GM19043 (cell line): Measurements from ENCODE around the gene KANSL3.
"Not testable (repeated sequence)": the region's sequence is repeated elsewhere in the genome, so short reads cannot be mapped to it uniquely, and the experiment has no call there.

Experiments
- ATAC-seq: cut with Tn5 transposase; IDR thresholded peaks from one replicate; pipeline ENCODE4 v1.9.1; 2021; ENCODE audit warnings: low read depth; ENCODE audit not compliant: unreplicated experiment

KANSL3 gene

DNA sequence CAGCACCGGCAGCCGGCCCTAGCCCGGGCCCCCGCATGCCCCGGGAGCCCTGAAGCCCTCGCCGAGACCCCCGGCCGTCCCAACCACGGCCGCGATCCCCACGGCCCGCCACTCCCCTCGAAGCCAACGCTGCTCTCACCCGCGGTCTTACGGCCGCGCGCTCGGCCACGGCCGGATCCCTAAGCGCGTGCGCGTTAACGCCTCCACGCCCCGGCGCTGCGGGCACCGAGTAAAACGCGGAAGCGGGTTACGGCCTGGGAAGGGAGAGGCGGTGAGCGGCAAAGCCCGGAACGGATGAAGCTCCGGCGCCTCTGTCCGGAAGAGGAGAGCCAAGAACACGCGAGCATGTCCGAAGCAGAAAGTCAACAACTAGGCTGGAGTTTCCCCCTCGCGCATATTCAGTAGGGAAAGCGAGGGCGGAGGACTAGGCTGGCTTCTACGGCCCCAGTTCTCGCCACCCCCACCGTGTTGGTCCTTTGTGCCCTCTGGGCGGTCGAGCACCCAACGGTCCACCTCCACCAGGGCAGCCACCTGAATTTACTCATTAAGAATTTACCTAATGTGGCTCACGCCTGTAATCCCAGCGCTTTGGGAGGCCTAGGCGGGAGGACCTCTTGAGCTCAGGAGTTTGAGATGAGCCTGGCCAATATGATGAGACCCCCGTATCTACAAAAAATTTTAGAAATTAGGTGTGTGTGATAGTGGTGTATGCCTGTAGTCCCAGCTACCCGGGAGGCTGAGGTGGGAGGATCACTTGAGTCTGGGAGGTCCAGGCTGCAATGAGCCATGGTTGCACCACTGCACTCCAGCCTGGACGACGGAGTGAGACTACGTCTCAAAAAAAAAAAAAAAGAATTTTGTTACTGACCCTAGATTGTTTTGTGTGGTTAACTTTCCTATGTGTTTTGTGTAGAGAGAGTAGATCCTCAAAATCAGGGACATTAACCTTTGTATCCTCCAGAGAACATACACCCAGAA, at the start of gene KANSL3:
Gene KANSL3, minus strand, starts transcription at position 169 of the 978 bp plus-strand sequence. CDS start 1,177 bp downstream, outside the sequence.
- peak; percentile 43 for ATAC-seq

DNA sequence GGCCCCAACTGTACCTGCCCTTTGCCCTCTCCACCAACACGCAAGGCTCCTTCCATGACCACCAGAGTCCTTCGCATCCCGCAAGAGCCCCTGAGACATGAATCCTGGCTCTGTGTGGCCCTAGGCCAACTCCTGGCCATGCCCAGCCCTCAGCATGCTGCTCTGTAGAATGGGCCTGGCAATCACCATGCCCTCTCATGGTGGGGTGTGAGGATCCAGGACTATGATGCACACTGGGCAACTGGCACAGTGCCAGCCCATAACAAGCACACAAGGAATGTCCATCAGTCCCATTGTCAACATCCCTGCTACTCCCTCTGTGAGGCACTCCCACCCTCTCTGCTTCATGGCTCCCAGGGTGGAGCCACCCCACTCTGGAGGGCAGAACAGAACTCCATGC, 49.2 kb upstream of the KANSL3 start:
- ATAC-seq = no peak

DNA sequence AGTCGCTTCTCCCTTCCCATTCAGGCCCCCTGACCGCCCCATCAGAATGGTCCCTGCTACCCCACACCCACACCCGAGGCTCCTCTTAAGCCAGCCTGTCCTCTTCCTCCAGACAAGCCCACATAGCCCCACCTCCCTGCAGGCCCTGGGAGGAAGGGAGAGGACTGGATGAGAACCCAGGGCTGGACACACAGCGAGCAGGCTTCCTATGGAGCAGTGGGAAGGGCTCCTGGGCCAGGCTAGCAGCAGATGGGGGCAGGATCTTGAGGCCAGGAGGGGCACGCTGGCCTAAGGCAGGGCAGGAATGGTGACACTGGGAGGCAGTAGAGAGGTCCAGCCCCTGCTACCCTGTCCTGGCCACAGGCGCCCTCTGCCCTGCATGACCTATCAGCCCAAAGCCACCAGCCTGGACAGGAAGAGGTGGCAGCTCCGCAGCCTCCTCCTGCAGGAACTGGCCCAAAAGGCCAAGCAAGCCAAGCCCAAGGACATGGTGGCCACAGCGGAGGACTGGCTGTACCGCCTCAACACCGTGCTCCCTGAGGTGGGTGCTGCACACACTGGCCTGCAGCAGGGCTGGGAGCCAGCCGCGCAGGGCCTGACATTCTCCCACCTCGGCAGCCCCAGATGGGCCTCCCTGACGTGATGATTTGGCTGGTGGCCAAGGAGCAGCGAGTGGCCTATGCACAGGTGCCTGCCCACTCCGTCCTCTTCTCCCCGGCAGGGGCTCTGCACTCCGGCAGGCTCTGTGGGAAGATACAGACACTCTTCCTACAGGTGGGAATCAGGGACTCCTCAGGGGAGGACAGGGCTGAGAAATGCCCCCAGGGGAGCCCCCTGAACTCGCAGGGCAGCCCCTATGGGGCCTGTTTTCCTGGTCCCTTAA, 47.7 kb upstream of the KANSL3 start:
- no peak for ATAC-seq

DNA sequence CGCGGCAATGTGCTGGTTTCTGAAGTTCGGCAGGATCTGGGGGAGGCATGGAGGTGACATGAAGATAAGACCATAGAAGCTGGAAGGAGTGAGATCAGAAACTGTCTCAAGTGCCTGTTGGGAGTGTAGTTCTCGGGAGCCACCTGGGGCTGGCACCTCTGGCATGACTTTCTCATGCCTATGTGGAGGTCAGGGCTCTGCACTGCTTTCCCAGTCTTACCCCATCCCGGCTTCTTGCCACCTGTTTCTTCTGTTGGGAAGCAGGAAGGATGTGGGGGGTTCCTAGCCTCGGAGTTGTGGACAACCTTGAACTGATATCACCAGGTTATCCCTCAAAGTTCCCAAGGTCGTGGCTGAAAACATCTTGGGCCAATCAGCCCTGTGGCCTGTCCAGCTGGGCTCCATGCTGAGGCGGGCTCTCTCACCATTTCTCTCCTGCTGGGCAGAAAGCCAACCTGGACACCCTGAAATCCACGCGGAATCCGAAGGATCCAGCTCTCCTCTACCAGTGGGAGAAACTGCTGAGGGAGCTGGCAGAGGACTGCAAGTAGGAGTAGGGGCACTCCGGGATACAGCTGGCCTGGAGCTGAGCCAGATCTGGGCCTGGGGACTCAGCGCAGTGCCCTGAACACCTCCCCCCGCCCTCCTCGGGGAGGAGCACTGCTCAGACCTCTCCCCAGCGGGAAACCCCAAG, 46.9 kb upstream of the KANSL3 start:
- ATAC-seq = no peak

DNA sequence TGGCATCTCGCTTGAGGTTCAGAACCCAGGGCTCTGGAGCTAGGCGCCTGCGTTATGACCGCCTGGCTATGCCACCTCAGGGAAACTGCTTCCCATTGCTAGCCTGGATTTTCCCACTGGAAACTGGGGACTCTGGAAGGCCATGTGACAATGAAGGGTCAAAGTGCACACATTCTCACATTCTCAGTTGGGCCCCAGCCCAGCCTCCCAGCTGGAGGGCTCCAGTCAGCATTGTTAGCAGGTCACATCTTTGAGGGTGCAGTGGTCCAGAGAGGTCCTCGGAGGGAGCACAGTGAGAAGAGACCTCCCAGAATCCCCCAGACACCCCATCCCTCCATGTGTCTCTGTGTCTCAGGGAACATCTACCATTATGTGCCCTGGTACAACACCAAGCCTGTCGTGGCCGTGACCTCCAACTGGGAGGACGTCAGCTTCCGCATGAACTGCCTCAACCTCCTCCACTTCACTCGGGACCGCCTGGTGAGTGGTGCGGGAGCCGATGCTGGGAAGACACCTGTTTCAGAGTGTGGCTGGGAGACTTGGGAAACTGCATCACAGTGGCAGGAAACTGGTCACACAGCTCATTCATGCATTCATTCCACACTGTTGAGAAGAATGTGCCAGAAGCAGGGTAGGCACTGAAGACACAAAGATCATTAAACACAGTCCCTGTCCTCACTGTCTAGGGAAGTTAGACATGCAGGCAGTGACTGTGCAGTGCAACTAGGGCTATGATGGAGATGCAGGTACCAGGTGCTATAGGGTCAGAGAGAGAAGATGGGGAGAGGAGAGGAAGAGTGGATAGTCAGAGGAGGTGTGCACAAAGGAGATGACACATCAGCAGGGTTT, 46.1 kb upstream of the KANSL3 start:
- no peak for ATAC-seq

DNA sequence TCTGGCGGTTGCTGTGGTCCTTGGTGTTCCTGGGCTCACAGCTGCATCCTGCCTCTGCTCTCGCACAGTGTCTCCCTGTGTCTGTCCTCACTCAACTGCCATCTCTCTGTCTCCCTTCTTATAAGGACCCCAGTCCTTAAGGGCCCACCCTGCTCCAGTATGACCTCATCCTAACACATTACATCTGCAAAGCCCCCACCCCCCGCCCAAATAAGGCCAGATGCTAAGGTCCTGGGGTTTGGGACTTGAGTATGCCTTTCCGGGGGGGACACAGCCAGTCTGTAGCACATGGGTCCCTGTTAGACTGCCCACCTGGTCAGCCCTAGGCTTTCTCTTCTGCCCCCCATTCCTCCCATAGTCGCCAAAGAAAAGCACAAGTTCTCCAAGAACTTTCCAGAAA, 45.2 kb upstream of the KANSL3 start:
- no peak for ATAC-seq

DNA sequence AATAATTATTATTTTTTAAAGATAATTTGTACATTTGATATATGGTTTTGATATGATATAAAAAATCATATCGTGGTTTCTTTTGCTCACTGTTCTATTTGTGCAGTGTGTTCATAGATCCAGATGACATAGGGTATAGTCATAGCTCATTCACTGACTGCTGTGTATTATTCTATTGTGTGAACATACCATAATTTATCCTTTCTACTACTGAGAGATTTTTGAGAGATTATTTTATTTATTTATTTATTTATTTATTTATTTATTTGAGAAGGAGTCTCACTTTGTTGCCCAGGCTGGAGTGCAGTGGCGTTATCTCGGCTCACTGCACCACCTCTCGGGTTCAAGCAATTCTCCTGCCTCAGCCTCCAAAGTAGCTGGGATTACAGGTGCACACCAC, 43.4 kb upstream of the KANSL3 start:
- ATAC-seq = no peak

DNA sequence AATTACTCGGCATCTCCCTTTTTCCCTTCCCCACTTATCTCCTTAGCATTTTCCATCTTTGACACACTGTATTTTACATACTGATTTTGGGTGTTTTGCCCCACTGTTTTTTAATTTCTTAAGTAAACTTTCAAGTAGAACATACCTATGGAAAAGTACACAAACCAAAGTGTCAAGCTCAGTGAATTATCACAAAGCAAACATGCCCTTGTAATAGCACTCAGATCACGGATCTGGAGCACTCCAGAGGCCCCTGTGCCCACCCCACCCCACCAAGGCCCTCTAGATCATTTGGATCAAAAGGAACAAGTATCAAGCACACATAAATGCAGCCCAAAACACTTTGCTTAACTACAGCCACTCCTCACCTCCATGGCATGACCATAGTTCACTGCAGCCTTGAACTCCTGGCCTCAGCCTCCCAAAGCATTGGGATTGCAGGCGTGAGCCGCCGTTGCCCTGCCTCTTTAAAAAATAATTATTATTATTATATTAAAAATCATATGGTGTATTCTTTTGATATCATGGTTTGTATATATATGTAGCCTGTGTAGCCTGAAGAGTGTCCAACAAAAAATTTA, 42.5 kb upstream of the KANSL3 start:
- ATAC-seq = no peak

DNA sequence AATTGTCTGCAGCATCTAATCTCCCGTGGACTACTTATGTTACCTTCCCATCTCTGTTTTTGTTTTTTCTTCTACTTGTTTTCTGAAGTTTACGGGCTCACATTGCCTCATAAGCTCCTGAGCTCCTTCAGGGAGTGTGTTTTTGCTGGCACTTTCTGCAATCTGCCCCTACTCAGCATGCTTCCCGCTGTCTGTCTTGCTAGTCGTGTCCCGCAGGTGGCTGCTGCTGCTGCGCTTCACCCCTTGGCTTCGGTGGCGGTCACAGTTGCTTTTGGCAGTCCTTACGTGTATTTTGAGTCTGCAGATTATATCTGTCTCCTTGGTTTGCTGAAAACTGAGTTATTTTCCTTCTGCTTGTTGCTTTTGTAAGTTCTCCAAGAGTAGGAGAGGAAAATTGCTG, 41.7 kb upstream of the KANSL3 start:
- no peak for ATAC-seq

DNA sequence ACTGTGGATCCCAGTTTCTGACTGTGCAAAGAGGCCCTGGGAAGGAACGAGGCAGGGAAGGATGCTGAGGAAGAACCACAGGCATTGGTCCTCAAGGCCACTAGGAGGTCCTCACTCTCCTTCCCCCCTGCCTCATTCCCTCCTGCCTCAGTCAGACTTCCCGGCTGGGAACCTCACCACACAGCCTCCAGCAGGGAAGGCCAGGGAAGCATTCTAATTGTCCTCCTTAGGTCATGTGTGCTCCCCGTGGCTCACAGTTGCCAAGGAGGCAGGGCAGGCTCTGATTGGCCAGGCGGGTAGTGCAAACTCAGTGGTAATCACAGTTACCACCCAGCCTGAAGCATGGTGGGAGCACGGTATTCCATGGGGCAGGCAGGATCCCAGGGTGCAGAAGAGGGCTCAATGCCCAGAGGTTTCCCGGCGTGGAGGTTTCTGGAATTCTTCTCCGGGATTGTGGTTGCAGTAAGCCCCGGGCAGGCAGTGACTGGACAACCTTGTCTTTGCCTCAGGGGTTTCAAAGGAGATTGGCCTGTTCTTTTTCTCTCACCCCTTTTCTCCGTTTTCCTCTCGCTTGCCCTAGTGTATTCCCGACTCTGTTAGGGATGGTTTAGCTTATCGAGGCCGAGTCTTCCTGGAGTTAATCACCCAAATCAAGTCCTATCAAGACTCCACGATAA, 31.6 kb upstream of the KANSL3 start:
- no peak for ATAC-seq

DNA sequence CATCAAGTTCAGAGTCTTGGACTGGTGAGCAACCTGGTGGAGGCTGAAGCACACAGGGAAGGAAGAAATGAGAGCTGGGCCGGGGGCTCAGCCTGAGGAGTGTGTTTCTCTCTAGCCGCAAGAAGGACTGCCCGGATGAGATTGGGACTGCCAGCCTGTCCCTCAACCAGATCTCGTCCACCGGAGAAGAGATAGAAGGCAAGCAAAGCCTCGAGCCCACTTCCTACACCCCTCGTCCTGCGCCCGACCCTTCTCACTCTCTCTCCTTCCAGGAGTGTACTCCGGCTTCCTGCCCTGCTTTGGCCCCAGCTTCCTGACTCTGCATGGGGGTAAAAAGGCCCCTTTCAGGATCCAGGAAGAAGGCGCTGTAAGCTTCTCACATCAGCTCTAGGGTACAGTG, 30.7 kb upstream of the KANSL3 start:
- no peak for ATAC-seq

DNA sequence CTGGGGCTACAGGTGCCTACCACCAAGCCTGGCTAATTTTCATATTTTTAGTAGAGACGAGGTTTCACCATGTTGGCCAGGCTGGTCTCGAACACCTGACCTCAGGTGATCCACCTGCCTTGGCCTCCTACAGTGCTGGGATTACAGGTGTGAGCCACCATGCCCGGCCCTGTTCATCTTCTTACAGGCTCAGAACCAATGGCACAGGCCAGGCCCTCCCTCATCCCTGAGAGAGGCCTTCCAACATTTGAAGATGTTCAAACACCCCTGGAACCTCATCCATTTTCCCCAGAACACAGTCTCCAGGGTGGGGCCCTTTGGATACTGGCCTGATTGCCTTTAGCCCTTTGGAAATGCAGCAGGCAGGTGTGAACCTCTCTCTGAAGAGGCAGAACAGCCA, 27.6 kb upstream of the KANSL3 start:
- ATAC-seq = not testable (repeated sequence)

DNA sequence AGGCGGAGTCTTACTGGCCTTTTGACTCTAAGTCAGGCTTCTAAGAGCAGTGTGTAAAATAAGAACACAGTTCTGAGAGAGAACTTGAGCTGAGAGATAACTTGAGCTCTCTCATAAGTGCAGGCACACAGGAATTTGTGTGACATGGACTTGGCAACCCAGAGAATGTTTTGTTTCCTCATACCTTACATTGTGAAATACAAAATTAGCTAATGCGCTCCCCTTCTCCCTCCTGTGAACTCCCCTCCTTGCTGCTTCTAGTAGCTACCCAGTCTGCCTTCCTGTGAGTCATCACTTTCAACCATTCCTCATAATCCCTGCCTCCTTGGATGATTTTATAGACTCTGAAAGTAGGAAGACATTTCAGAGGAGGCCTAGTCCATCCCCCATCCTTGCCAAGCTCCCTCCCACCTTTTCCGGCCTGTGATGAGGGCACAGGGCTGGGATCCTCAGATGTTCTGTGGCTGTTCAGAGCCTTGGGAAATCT, 27.0 kb upstream of the KANSL3 start:
- no peak for ATAC-seq

DNA sequence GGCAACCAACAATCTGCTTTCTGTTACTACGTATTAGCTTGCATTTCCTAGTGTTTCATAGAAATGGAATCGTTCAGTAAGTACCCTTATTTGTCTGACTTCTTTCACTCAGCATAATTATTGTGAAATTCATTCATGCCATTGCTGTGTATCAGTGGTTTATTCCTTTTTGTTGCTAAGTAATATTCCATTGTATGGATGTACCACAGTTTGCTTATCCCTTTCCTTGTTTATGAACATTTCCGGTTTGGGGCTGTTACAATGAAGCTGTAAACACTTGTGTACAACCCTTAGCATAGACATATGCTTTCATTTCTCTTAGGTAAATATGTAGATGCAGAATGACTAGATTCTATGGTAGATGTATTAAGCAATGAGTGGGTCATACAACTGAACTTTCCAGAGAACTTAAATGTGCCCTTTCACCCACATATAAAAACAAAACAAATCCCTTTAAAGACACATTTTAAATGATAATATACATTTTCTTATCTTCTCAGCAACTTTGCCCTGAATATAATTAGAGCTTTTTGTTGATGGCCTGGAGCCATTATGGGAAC, 26.3 kb upstream of the KANSL3 start:
- ATAC-seq = no peak

DNA sequence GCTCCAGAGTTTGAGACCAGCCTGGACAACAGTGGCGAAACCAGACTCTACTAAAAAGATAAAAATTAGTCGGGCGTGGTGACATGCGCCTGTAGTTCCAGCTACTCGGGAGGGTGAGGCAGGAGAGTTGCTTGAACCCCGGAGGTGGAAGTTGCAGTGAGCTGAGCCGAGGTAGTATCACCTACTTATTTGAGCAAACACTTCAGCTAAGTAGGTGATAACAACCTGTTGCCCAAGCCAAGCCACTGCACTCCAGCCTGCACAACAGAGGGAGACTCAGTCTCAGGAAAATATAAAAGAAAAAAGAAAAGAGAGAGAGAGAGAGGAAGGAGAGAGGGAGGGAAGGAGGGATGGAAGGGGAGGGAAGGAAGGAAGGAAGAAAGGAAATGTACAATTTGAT, 25.7 kb upstream of the KANSL3 start:
- ATAC-seq = no peak

DNA sequence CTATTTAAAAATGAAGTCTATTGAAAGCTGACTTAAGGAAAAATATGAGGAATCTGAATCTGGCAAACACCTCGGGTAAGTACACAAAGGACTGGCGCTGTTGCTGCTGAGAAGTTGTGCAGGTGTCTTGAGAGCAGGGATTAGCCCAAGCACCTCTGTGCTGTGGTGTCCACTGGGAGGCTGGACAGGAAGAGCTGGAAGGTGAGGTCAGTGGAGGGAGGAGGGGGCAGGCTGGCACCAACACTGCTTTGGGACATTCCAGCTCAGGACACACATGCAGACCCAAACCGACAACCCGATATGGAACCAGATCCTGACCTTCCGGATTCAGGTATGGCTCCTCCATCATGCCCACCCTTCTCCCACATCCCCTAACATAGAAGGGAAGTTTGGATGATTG, 25.1 kb upstream of the KANSL3 start:
- no peak for ATAC-seq

DNA sequence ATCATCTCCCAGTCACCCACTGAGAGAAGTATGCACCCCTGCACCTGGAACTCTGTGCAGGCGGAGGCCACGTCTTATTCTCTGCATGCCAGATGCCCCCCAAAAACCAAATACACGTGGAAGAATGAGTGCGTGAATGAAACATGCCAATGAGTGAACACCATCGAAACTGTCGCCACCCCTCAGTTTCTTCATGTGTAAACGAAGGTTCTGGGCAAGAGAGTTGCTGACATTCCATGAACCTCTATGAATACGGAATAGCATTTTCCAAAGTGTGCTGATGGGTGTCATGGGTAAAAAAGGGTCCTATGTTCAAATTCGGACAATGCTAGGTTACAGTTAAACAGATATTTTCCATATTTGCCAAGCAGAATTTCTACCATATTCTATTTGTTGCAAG, 24.2 kb upstream of the KANSL3 start:
- ATAC-seq = no peak

DNA sequence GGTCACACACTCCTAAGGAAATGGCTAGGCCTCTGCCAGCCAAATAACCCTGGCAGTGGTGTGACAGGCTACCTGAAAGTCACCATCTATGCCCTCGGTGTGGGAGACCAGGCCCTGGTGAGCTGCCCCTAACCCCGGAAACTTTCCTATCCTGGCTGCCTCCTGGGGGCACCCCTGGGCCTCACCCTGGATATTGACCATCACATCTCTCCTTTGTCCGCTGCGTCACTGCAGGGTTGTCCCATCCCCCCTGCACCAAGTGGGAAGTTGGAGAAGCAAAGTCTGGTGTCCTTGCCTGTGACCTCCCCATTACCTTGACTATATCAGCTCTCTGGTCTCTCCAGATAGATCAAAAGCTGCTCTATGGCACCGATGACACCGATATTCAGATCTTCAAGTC, 23.2 kb upstream of the KANSL3 start:
- no peak for ATAC-seq

DNA sequence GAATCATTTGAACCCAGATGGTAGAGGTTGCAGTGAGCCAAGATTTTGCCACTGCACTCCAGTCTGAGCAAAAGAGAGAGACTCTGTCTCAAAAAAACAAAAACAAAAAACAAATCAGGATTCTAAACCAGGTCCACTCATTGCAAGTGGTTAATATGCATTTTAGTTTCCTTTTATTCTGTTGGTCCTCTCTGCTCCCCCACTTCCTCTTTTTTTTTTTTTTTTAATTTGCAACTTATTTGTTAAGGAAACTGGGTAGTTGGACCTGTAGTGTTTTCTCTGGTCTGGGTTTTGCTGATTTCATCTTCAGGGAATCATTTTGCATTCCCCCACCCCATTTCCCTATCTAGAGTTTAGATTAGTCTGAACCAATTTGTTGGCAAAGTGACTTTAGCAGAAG, 18.4 kb upstream of the KANSL3 start:
- ATAC-seq = no peak
